ENCODE results near the gene TMEM82.

- TF ChIP-seq EP300 (conservative IDR thresholded peaks at IDR 0.05; ENCODE audit: poor library complexity, severe bottlenecking): no peak
- no peak for TF ChIP-seq CTCF (IDR thresholded peaks at IDR 0.05; ENCODE audit: poor library complexity, severe bottlenecking)
- no peak for TF ChIP-seq TAF1 (IDR thresholded peaks at IDR 0.05; ENCODE audit: low read depth)
Observed at GRCh38 chr1:15734901-15735300, 7.4 kb upstream of the TMEM82 start.
